IgD-negative memory B cell (primary cell): ENCODE results near the gene ACSS2. TPM values are rescaled to one million over a fixed set of nuclear protein-coding genes. Genes with fewer than 3 reads are reported as not detected.
A peak's percentile ranks its signal among the peaks of the same experiment; 100 is the strongest.

Source experiments
- H3K27ac Mint-ChIP-seq, 3 donors: one replicate each; pipeline ENCODE4 v1.8.0; 2020 to 2022; ENCODE audit warnings: mild to moderate bottlenecking in 3 of 3, mixed read lengths in 3 of 3, moderate library complexity in 1 of 3
- H3K27me3 Mint-ChIP-seq: one replicate; pipeline ENCODE4 v1.8.0; 2021; ENCODE audit warnings: mixed read lengths
- H3K36me3 Mint-ChIP-seq: one replicate; pipeline ENCODE4 v1.8.0; 2020; ENCODE audit warnings: mild to moderate bottlenecking, mixed read lengths
- H3K4me1 Mint-ChIP-seq, 3 donors: one replicate each; pipeline ENCODE4 v1.8.0; 2020 to 2022; ENCODE audit warnings: mixed read lengths in 3 of 3, mild to moderate bottlenecking in 1 of 3
- H3K4me3 Mint-ChIP-seq, 4 donors: one replicate each; pipeline ENCODE4 v1.8.0; 2020 to 2022; ENCODE audit warnings: mild to moderate bottlenecking in 4 of 4, mixed read lengths in 4 of 4, moderate library complexity in 3 of 4
- H3K9me3 Mint-ChIP-seq, 3 donors: one replicate each; pipeline ENCODE4 v1.8.0; 2020 to 2021; ENCODE audit warnings: mixed read lengths in 3 of 3, mild to moderate bottlenecking in 1 of 3
- polyA plus RNA-seq: library from polyadenylated mRNA; unstranded; fragments of 300-500 nt; fragmentation: Illumina TruSeq; gene quantifications from one replicate; pipeline ENCODE4 v1.2.3, GENCODE V29; 2021

The ACSS2 gene
- polyA plus RNA-seq: 4.2 TPM

GRCh38 chr20:34876406-34877282 lies at the start of gene ACSS2:
ACSS2 (plus strand) TSS chr20:34876612; CDS start chr20:34876646, 34 bp downstream.
- Mint-ChIP-seq H3K27ac (peak within 1 kb of the TSS in 2 of 3 donors; percentile 4 to 23), H3K4me1 (peaks cover 13 to 34% (median 32%) of the 10 kb centered on the region in 3 donors), H3K36me3 (no peaks in the 10 kb centered on the region), H3K9me3 (no peaks in the 10 kb centered on the region), H3K27me3 (peaks cover 10% of the 10 kb centered on the region), H3K4me3 (peak within 1 kb of the TSS; percentile 72 to 96 (median 88))

- Mint-ChIP-seq H3K9me3 (peaks cover 0 to 2% (median 0%) of the 10 kb centered on the region in 3 donors), H3K27ac (peak overlapping the region in 1 of 3 donors; percentile 25), H3K4me3 (peak overlapping the region in 1 of 4 donors; percentile 57), H3K27me3 (peaks cover 2% of the 10 kb centered on the region), H3K4me1 (peaks cover 8 to 16% (median 15%) of the 10 kb centered on the region in 3 donors), H3K36me3 (no peaks in the 10 kb centered on the region)
Measured at GRCh38 chr20:34829191-34829590, 47.2 kb upstream of the ACSS2 start.

GRCh38 chr20:34831936-34832335 lies 44.5 kb upstream of the ACSS2 start:
- H3K36me3 Mint-ChIP-seq: no peaks in the 10 kb centered on the region
- no peak overlapping the region for H3K27ac Mint-ChIP-seq
- H3K4me3 Mint-ChIP-seq: no peak overlapping the region
- peaks cover 0 to 2% (median 0%) of the 10 kb centered on the region in 3 donors for H3K9me3 Mint-ChIP-seq
- H3K27me3 Mint-ChIP-seq: peaks cover 4% of the 10 kb centered on the region
- H3K4me1 Mint-ChIP-seq: peaks cover 2 to 10% (median 5%) of the 10 kb centered on the region in 3 donors

GRCh38 chr20:34834459-34834893 lies 41.9 kb upstream of the ACSS2 start:
- peak overlapping the region in 2 of 3 donors; percentile 67 to 71 for H3K27ac Mint-ChIP-seq
- peaks cover 0 to 2% (median 0%) of the 10 kb centered on the region in 3 donors for H3K9me3 Mint-ChIP-seq
- H3K4me1 Mint-ChIP-seq: peaks cover 2 to 6% (median 3%) of the 10 kb centered on the region in 3 donors
- no peaks in the 10 kb centered on the region for H3K36me3 Mint-ChIP-seq
- H3K4me3 Mint-ChIP-seq: peak overlapping the region in 1 of 4 donors; percentile 54
- peaks cover 2% of the 10 kb centered on the region for H3K27me3 Mint-ChIP-seq

GRCh38 chr20:34842143-34842542 lies 34.3 kb upstream of the ACSS2 start:
- peaks cover 4% of the 10 kb centered on the region for H3K27me3 Mint-ChIP-seq
- H3K27ac Mint-ChIP-seq: no peak overlapping the region
- no peaks in the 10 kb centered on the region for H3K36me3 Mint-ChIP-seq
- no peak overlapping the region for H3K4me3 Mint-ChIP-seq
- no peaks in the 10 kb centered on the region for H3K9me3 Mint-ChIP-seq
- peaks cover 0 to 2% (median 0%) of the 10 kb centered on the region in 3 donors for H3K4me1 Mint-ChIP-seq

- peaks cover 6% of the 10 kb centered on the region for H3K27me3 Mint-ChIP-seq
- peaks cover 0 to 2% (median 0%) of the 10 kb centered on the region in 3 donors for H3K4me1 Mint-ChIP-seq
- H3K36me3 Mint-ChIP-seq: no peaks in the 10 kb centered on the region
- H3K9me3 Mint-ChIP-seq: no peaks in the 10 kb centered on the region
- no peak overlapping the region for H3K27ac Mint-ChIP-seq
- no peak overlapping the region for H3K4me3 Mint-ChIP-seq
Measured at GRCh38 chr20:34843421-34843820, 33.0 kb upstream of the ACSS2 start.

- Mint-ChIP-seq H3K4me3 (no peak overlapping the region), H3K36me3 (peaks cover 1% of the 10 kb centered on the region), H3K4me1 (peaks cover 0 to 4% (median 0%) of the 10 kb centered on the region in 3 donors), H3K27ac (no peak overlapping the region), H3K9me3 (no peaks in the 10 kb centered on the region), H3K27me3 (peaks cover 2% of the 10 kb centered on the region)
Measured at GRCh38 chr20:34848597-34848996, 27.8 kb upstream of the ACSS2 start.

GRCh38 chr20:34849778-34850177 lies 26.6 kb upstream of the ACSS2 start:
- Mint-ChIP-seq H3K4me3 (no peak overlapping the region), H3K27me3 (peaks cover 2% of the 10 kb centered on the region), H3K36me3 (peaks cover 1% of the 10 kb centered on the region), H3K9me3 (no peaks in the 10 kb centered on the region), H3K27ac (no peak overlapping the region), H3K4me1 (peaks cover 0 to 4% (median 0%) of the 10 kb centered on the region in 3 donors)

- no peak overlapping the region for H3K27ac Mint-ChIP-seq
- peaks cover 1% of the 10 kb centered on the region for H3K36me3 Mint-ChIP-seq
- H3K4me3 Mint-ChIP-seq: no peak overlapping the region
- H3K9me3 Mint-ChIP-seq: no peaks in the 10 kb centered on the region
- H3K27me3 Mint-ChIP-seq: peaks cover 2% of the 10 kb centered on the region
- peaks cover 0 to 4% (median 0%) of the 10 kb centered on the region in 3 donors for H3K4me1 Mint-ChIP-seq
Measured at GRCh38 chr20:34850969-34851368, 25.4 kb upstream of the ACSS2 start.

GRCh38 chr20:34852298-34852697 lies 24.1 kb upstream of the ACSS2 start:
- Mint-ChIP-seq H3K36me3 (peaks cover 1% of the 10 kb centered on the region), H3K4me3 (no peak overlapping the region), H3K27ac (no peak overlapping the region), H3K4me1 (peaks cover 0 to 4% (median 0%) of the 10 kb centered on the region in 3 donors), H3K9me3 (no peaks in the 10 kb centered on the region), H3K27me3 (peaks cover under 1% of the 10 kb centered on the region)

GRCh38 chr20:34859367-34859766 lies 17.0 kb upstream of the ACSS2 start:
- Mint-ChIP-seq H3K4me1 (peaks cover 0 to 3% (median 0%) of the 10 kb centered on the region in 3 donors), H3K27ac (no peak overlapping the region), H3K4me3 (peak overlapping the region in 1 of 4 donors; percentile 63), H3K36me3 (peaks cover 8% of the 10 kb centered on the region), H3K27me3 (no peaks in the 10 kb centered on the region), H3K9me3 (no peaks in the 10 kb centered on the region)

- H3K4me3 Mint-ChIP-seq: peak overlapping the region in 1 of 4 donors; percentile 63
- H3K4me1 Mint-ChIP-seq: peaks cover 0 to 3% (median 0%) of the 10 kb centered on the region in 3 donors
- H3K27me3 Mint-ChIP-seq: no peaks in the 10 kb centered on the region
- H3K9me3 Mint-ChIP-seq: no peaks in the 10 kb centered on the region
- no peak overlapping the region for H3K27ac Mint-ChIP-seq
- peaks cover 8% of the 10 kb centered on the region for H3K36me3 Mint-ChIP-seq
Measured at GRCh38 chr20:34859826-34860545, 16.4 kb upstream of the ACSS2 start.

GRCh38 chr20:34861386-34862084 lies 14.9 kb upstream of the ACSS2 start:
- Mint-ChIP-seq H3K36me3 (peaks cover 8% of the 10 kb centered on the region), H3K9me3 (no peaks in the 10 kb centered on the region)

GRCh38 chr20:34862724-34863123 lies 13.7 kb upstream of the ACSS2 start:
- Mint-ChIP-seq H3K36me3 (peaks cover 8% of the 10 kb centered on the region), H3K27me3 (no peaks in the 10 kb centered on the region), H3K4me3 (no peak overlapping the region), H3K9me3 (no peaks in the 10 kb centered on the region), H3K27ac (no peak overlapping the region), H3K4me1 (peaks cover 0 to 3% (median 0%) of the 10 kb centered on the region in 3 donors)

More at GRCh38 chr20:34861386-34862084, 14.9 kb upstream of the ACSS2 start:
- Mint-ChIP-seq H3K27me3 (no peaks in the 10 kb centered on the region), H3K4me1 (peaks cover 0 to 3% (median 0%) of the 10 kb centered on the region in 3 donors), H3K27ac (no peak overlapping the region), H3K4me3 (no peak overlapping the region)
